HG03457 (cell line): ENCODE results near the gene CXXC1.
"Not testable (repeated sequence)": the region's sequence is repeated elsewhere in the genome, so short reads cannot be mapped to it uniquely, and the experiment has no call there.

Source experiments
- ATAC-seq: cut with Tn5 transposase; IDR thresholded peaks from one replicate; pipeline ENCODE4 v1.9.1; 2021; ENCODE audit warnings: moderate number of reproducible peaks; ENCODE audit not compliant: unreplicated experiment

CXXC1 gene

GRCh38 chr18:50298443-50299284 is 11.2 kb upstream of the CXXC1 start:
- ATAC-seq: no peak

- peak; percentile 90 for ATAC-seq
Measured at GRCh38 chr18:50297621-50298442, 10.3 kb upstream of the CXXC1 start.

GRCh38 chr18:50293039-50293438 is 5.5 kb upstream of the CXXC1 start:
- no peak for ATAC-seq

- no peak for ATAC-seq
Measured at GRCh38 chr18:50289108-50289443, 1.6 kb upstream of the CXXC1 start.

GRCh38 chr18:50288348-50289107 is 1.0 kb upstream of the CXXC1 start:
- not testable (repeated sequence) for ATAC-seq

GRCh38 chr18:50287028-50287440 is 458 bp downstream of the CXXC1 start:
- ATAC-seq: no peak

- no peak for ATAC-seq
Measured at GRCh38 chr18:50286391-50287027, 983 bp downstream of the CXXC1 start.

GRCh38 chr18:50285631-50286321 is 1.7 kb downstream of the CXXC1 start:
- no peak for ATAC-seq

GRCh38 chr18:50285071-50285470 is 2.4 kb downstream of the CXXC1 start:
- no peak for ATAC-seq

- ATAC-seq: no peak
Measured at GRCh38 chr18:50284255-50284885, 3.1 kb downstream of the CXXC1 start.

GRCh38 chr18:50283469-50284209 is 3.9 kb downstream of the CXXC1 start:
- no peak for ATAC-seq

GRCh38 chr18:50282521-50283335 is 4.8 kb downstream of the CXXC1 start:
- no peak for ATAC-seq

GRCh38 chr18:50281972-50282520 is 5.4 kb downstream of the CXXC1 start:
- no peak for ATAC-seq

GRCh38 chr18:50281295-50281971 is 6.1 kb downstream of the CXXC1 start, which contains the start of gene MBD1:
TSS of gene MBD1 (minus strand) at chr18:50281523. CDS start at chr18:50279992, 1,531 bp downstream.
- peak; percentile 76 for ATAC-seq

- ATAC-seq: no peak
Measured at GRCh38 chr18:50280707-50281294, 6.7 kb downstream of the CXXC1 start.

GRCh38 chr18:50279752-50280151 is 7.7 kb downstream of the CXXC1 start:
- ATAC-seq: no peak

GRCh38 chr18:50277942-50278341 is 9.6 kb downstream of the CXXC1 start:
- ATAC-seq: no peak
